H1 (cell line): ENCODE results near the gene COX6A2. TPM values are rescaled to one million over a fixed set of nuclear protein-coding genes. Genes with fewer than 3 reads are reported as not detected.

Source experiments
- ATF3 ChIP-seq: IDR thresholded peaks from 2 replicates; pipeline ENCODE4 v1.6.1; 2011; ENCODE audit warnings: low read depth, mild to moderate bottlenecking, low read length; ENCODE audit not compliant: insufficient read depth
- CTBP2 ChIP-seq: IDR thresholded peaks from 2 replicates; pipeline ENCODE4 v1.7.0; 2011; ENCODE audit warnings: borderline replicate concordance, mild to moderate bottlenecking, moderate library complexity, mixed read lengths, low read length; ENCODE audit not compliant: insufficient read depth, insufficient read length
- HDAC6 ChIP-seq: IDR thresholded peaks from one replicate; pipeline ENCODE4 v1.7.1; 2012; ENCODE audit warnings: low read depth, mild to moderate bottlenecking, inconsistent platforms, low read length, moderate library complexity
- SP1 ChIP-seq: IDR thresholded peaks from 2 replicates; pipeline ENCODE4 v1.6.1; 2011; ENCODE audit warnings: low read depth, low read length
- polyA plus RNA-seq, 7 experiments: library from polyadenylated mRNA; depleted of rRNA in 3 of 7; stranded (reverse) in 5 of 7; unstranded in 2 of 7; fragments of >200 nt in 5 of 7; fragments of 200-250 nt in 2 of 7; gene quantifications; 1 replicate in 5 of 7; 2 replicates in 1 of 7; 4 replicates in 1 of 7; pipeline versions ENCODE4 v1.2.1 to v1.2.3, GENCODE V29; 2011 to 2013; ENCODE audit warnings: missing spikeins in 2 of 7, mixed read lengths in 2 of 7
- total RNA-seq: library from RNA; stranded (reverse); fragmentation: NEBNext Ultra II Directional; extraction: Animal tissue kit (Norgen Biotek cat#: 25700); gene quantifications from 2 replicates; pipeline ENCODE4 v1.2.1, GENCODE V29; 2021

COX6A2 gene
- total and polyA plus RNA-seq, 2 of the 8 experiments (the other 6 are each of a cell fraction or from before 2014, with no cell fraction given), result 0.79 TPM; not detected in 1

GRCh38 chr16:31471241-31471874 lies 43.2 kb upstream of the COX6A2 start (continued):
- TF ChIP-seq SP1 (no peak), CTBP2 (no peak), HDAC6 (no peak), ATF3 (no peak)
